Measurements from ENCODE around the gene VAV2.

GRCh38 chr9:133887540-133888047 is 104.5 kb downstream of the VAV2 start:
- TF ChIP-seq, protein P1, sequence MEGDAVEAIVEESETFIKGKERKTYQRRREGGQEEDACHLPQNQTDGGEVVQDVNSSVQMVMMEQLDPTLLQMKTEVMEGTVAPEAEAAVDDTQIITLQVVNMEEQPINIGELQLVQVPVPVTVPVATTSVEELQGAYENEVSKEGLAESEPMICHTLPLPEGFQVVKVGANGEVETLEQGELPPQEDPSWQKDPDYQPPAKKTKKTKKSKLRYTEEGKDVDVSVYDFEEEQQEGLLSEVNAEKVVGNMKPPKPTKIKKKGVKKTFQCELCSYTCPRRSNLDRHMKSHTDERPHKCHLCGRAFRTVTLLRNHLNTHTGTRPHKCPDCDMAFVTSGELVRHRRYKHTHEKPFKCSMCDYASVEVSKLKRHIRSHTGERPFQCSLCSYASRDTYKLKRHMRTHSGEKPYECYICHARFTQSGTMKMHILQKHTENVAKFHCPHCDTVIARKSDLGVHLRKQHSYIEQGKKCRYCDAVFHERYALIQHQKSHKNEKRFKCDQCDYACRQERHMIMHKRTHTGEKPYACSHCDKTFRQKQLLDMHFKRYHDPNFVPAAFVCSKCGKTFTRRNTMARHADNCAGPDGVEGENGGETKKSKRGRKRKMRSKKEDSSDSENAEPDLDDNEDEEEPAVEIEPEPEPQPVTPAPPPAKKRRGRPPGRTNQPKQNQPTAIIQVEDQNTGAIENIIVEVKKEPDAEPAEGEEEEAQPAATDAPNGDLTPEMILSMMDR (conservative IDR thresholded peaks at IDR 0.05; ENCODE audit: low read depth, low read length): no peak
- TF ChIP-seq CHD1 (IDR thresholded peaks at IDR 0.05; ENCODE audit: low read depth, low read length) (no peak), SMC3 (IDR thresholded peaks at IDR 0.05; ENCODE audit: low read depth, low read length) (no peak), POLR2A (IDR thresholded peaks at IDR 0.05; ENCODE audit: low read depth, low read length) (no peak), ELK1 (IDR thresholded peaks at IDR 0.05; ENCODE audit: borderline replicate concordance, low read depth, low read length) (no peak), RAD21 (IDR thresholded peaks at IDR 0.05; ENCODE audit: low read length) (no peak), USF2 (IDR thresholded peaks at IDR 0.05; ENCODE audit: low read depth, low read length) (no peak), FOS (IDR thresholded peaks at IDR 0.05; ENCODE audit: low read depth, low read length) (no peak), MAZ (IDR thresholded peaks at IDR 0.05; ENCODE audit: borderline replicate concordance, low read depth, low read length) (no peak), BHLHE40 (IDR thresholded peaks at IDR 0.05; ENCODE audit: low read depth, low read length) (no peak), RFX5 (IDR thresholded peaks at IDR 0.05; ENCODE audit: low read depth, low read length) (no peak)
